Osteoblast (primary cell): ENCODE data around the gene HK1. TPM values are rescaled to one million over a fixed set of nuclear protein-coding genes. Genes with fewer than 3 reads are reported as not detected.

ENCODE experiments used
- DNase-seq: peaks from one replicate; pipeline ENCODE4 v3.0.0; 2011; ENCODE audit warnings: low spot score, mixed read lengths; ENCODE audit not compliant: insufficient read length; ENCODE audit errors: missing footprints
- H2AFZ ChIP-seq: 2 replicates; pipeline ENCODE4 v1.6.0; 2011; ENCODE audit warnings: mild to moderate bottlenecking, low read length
- H3K27ac ChIP-seq: 2 replicates; pipeline ENCODE4 v1.5.1; 2011; ENCODE audit warnings: mild to moderate bottlenecking, low read depth, low read length, moderate library complexity
- H3K27me3 ChIP-seq: 2 replicates; pipeline ENCODE4 v1.6.0; 2012; ENCODE audit warnings: mild to moderate bottlenecking, control low read depth, inconsistent platforms, low read length, moderate library complexity; ENCODE audit not compliant: insufficient read depth
- H3K36me3 ChIP-seq: 2 replicates; pipeline ENCODE4 v1.5.1; 2011; ENCODE audit warnings: mild to moderate bottlenecking, low read length, control low read depth, moderate library complexity; ENCODE audit not compliant: insufficient read depth
- H3K4me1 ChIP-seq: 2 replicates; pipeline ENCODE4 v1.5.1; 2011; ENCODE audit warnings: mild to moderate bottlenecking, low read length, control low read depth, moderate library complexity; ENCODE audit not compliant: insufficient read depth
- H3K4me2 ChIP-seq: 2 replicates; pipeline ENCODE4 v1.6.0; 2011; ENCODE audit warnings: mild to moderate bottlenecking, low read length; ENCODE audit not compliant: insufficient read depth
- H3K4me3 ChIP-seq: fragments of 200-600 bp; sonication (generic); 3 replicates; pipeline ENCODE4 v1.5.1; 2012; ENCODE audit warnings: mild to moderate bottlenecking, low read length, inconsistent platforms; ENCODE audit not compliant: insufficient read depth
- H3K79me2 ChIP-seq: 2 replicates; pipeline ENCODE4 v1.6.0; 2012; ENCODE audit warnings: mild to moderate bottlenecking, low read length, control low read depth, inconsistent platforms; ENCODE audit not compliant: insufficient read depth
- H3K9me3 ChIP-seq: 2 replicates; pipeline ENCODE4 v1.5.1; 2011; ENCODE audit warnings: low read depth, low read length, control low read depth
- H4K20me1 ChIP-seq: 2 replicates; pipeline ENCODE4 v1.6.0; 2012; ENCODE audit warnings: mild to moderate bottlenecking, low read length, control low read depth; ENCODE audit not compliant: insufficient read depth
- CTCF ChIP-seq: IDR thresholded peaks from 2 replicates; pipeline ENCODE4 v1.5.1; 2011; ENCODE audit warnings: mild to moderate bottlenecking, low read depth, low read length, moderate library complexity; ENCODE audit errors: extremely low read depth
- total RNA-seq: library from RNA; depleted of rRNA; stranded (reverse); fragments of >200 nt; gene quantifications from 2 replicates; pipeline ENCODE4 v1.2.3, GENCODE V29; 2012

HK1 gene
- total RNA-seq, 1 donor = 111 TPM

GRCh38 chr10:69375307-69376151, 97.2 kb downstream of the HK1 start:
- Histone ChIP-seq H2AFZ (no peak overlapping the region), H3K36me3 (peaks cover 39% of the 10 kb centered on the region), H3K4me2 (no peak overlapping the region), H3K4me1 (peaks cover 5% of the 10 kb centered on the region), H3K79me2 (peaks cover 71% of the 10 kb centered on the region), H3K9me3 (no peaks in the 10 kb centered on the region), H3K27ac (no peak overlapping the region), H4K20me1 (peaks cover 3% of the 10 kb centered on the region), H3K27me3 (no peaks in the 10 kb centered on the region), H3K4me3 (no peak overlapping the region)
- no peak for TF ChIP-seq CTCF
- no peak for DNase-seq

GRCh38 chr10:69376662-69377061, 98.4 kb downstream of the HK1 start:
- DNase-seq = no peak
- Histone ChIP-seq H3K4me3 (no peak overlapping the region), H3K9me3 (no peaks in the 10 kb centered on the region), H3K27me3 (no peaks in the 10 kb centered on the region), H3K4me1 (peaks cover 5% of the 10 kb centered on the region), H3K27ac (no peak overlapping the region), H2AFZ (no peak overlapping the region), H3K4me2 (no peak overlapping the region), H3K36me3 (peaks cover 37% of the 10 kb centered on the region), H4K20me1 (peaks cover 3% of the 10 kb centered on the region), H3K79me2 (peaks cover 62% of the 10 kb centered on the region)
- no peak for TF ChIP-seq CTCF

GRCh38 chr10:69377191-69377590, 98.9 kb downstream of the HK1 start:
- H3K27me3 ChIP-seq = no peaks in the 10 kb centered on the region
- peaks cover 58% of the 10 kb centered on the region for H3K79me2 ChIP-seq
- DNase-seq = no peak
- H3K27ac ChIP-seq = no peak overlapping the region
- no peaks in the 10 kb centered on the region for H3K9me3 ChIP-seq
- peaks cover 5% of the 10 kb centered on the region for H4K20me1 ChIP-seq
- H3K4me3 ChIP-seq = no peak overlapping the region
- H3K4me2 ChIP-seq = no peak overlapping the region
- H2AFZ ChIP-seq = no peak overlapping the region
- H3K4me1 ChIP-seq = peaks cover 6% of the 10 kb centered on the region
- TF ChIP-seq CTCF = no peak
- H3K36me3 ChIP-seq = peaks cover 37% of the 10 kb centered on the region

GRCh38 chr10:69377933-69378332, 99.6 kb downstream of the HK1 start:
- H3K4me2 ChIP-seq = no peak overlapping the region

More at GRCh38 chr10:69377933-69378332, 99.6 kb downstream of the HK1 start:
- no peak for TF ChIP-seq CTCF
- no peak for DNase-seq
- no peaks in the 10 kb centered on the region for H3K27me3 ChIP-seq
- no peak overlapping the region for H3K27ac ChIP-seq
- peaks cover 5% of the 10 kb centered on the region for H4K20me1 ChIP-seq
- no peaks in the 10 kb centered on the region for H3K9me3 ChIP-seq
- H3K36me3 ChIP-seq = peaks cover 37% of the 10 kb centered on the region
- H3K4me1 ChIP-seq = peaks cover 8% of the 10 kb centered on the region
- H3K79me2 ChIP-seq = peaks cover 52% of the 10 kb centered on the region
- no peak overlapping the region for H3K4me3 ChIP-seq
- no peak overlapping the region for H2AFZ ChIP-seq
